WTC11 (cell line): ENCODE results near the gene GALNT7.

Experiments
- ESRRA ChIP-seq: sonication (generic); formaldehyde crosslinking; IDR thresholded peaks from 2 replicates; pipeline ENCODE4 v1.8.1; 2022; ENCODE audit warnings: mild to moderate bottlenecking, missing genetic modification reagents, borderline replicate concordance
- TF ChIP-seq, protein P1 (sequence below): sonication (generic); formaldehyde crosslinking; conservative IDR thresholded peaks from 2 replicates; pipeline ENCODE4 v1.8.1; 2022; ENCODE audit warnings: mild to moderate bottlenecking, missing genetic modification reagents

GRCh38 chr4:173293663-173294062 lies 125.1 kb downstream of the GALNT7 start:
- TF ChIP-seq, protein P1, sequence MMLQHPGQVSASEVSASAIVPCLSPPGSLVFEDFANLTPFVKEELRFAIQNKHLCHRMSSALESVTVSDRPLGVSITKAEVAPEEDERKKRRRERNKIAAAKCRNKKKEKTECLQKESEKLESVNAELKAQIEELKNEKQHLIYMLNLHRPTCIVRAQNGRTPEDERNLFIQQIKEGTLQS (CRISPR knock-in tag), result no peak
- no peak for TF ChIP-seq ESRRA
